ENCODE measurements around the gene PHLPP2.

DNA sequence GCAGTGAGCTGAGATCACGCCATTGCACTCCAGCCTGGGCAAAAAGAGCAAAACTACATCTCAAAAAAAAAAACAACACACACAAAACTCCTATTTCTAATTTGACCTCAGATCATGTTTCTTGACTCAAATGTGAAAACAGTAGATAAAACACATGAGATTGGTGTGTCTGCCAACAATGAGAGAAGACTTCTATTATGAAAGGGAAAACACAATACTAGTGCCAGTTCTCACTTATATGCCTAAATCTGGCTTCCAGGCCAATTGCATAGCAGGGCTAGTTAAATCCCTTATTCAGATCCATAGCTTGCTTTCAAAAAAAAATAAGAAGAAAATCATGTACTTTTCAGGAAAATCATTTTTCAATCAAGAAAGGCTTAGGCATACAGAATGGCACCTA, 44.7 kb upstream of the PHLPP2 start:
- TF ChIP-seq RAD21 (IDR thresholded peaks at IDR 0.05; ENCODE audit: insufficient read depth, low read depth, low read length) (no peak), SP1 (IDR thresholded peaks at IDR 0.05; ENCODE audit: low read depth, low read length) (no peak), RCOR1 (conservative IDR thresholded peaks at IDR 0.05; ENCODE audit: low read depth, low read length) (no peak), POLR2A (IDR thresholded peaks at IDR 0.05; ENCODE audit: low read depth, low read length) (no peak), PAX8 (IDR thresholded peaks at IDR 0.05) (no peak), TARDBP (IDR thresholded peaks at IDR 0.05; ENCODE audit: borderline replicate concordance) (no peak), MXI1 (IDR thresholded peaks at IDR 0.05; ENCODE audit: low read depth, low read length) (no peak)
- TF ChIP-seq, protein P1, sequence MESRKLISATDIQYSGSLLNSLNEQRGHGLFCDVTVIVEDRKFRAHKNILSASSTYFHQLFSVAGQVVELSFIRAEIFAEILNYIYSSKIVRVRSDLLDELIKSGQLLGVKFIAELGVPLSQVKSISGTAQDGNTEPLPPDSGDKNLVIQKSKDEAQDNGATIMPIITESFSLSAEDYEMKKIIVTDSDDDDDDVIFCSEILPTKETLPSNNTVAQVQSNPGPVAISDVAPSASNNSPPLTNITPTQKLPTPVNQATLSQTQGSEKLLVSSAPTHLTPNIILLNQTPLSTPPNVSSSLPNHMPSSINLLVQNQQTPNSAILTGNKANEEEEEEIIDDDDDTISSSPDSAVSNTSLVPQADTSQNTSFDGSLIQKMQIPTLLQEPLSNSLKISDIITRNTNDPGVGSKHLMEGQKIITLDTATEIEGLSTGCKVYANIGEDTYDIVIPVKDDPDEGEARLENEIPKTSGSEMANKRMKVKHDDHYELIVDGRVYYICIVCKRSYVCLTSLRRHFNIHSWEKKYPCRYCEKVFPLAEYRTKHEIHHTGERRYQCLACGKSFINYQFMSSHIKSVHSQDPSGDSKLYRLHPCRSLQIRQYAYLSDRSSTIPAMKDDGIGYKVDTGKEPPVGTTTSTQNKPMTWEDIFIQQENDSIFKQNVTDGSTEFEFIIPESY (IDR thresholded peaks at IDR 0.05), result no peak

All from GM12878 (cell line).